ENCODE data around the gene ATXN10.

Gene ATXN10

DNA sequence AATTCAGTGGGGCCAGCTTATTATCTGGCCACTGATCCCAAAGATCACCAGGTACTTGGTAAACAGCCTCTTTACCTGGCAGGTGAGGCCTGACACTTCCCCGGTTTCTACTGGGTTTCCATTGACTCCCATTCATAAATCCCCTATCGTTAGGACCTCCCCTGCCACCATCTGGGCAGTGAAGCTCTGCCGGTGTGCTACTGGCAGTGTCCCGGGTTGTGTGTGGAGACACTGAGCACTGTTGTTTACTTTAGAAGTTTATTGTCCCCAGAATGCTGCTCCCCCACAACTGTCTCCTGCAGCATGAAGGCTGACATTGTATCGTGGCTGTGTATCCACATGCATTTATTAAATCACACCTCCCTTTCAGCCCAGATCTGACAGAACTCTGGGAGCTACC lies 162.6 kb downstream of the ATXN10 start:
- 0 out of 2 replicates have a peak, but pooled peaks cover 2% of the 10 kb centered on the region for H3K9me3 ChIP-seq (ENCODE audit: insufficient read depth, low read depth, low read length)
- H3K4me2 ChIP-seq (ENCODE audit: low read depth, low read length, poor library complexity, severe bottlenecking), result no peak overlapping the region
- H3K9me2 ChIP-seq (replicated peaks; ENCODE audit: low read depth, low read length), result no peaks in the 10 kb centered on the region
- H3F3A ChIP-seq (ENCODE audit: low read depth), result no peaks in the 10 kb centered on the region
- no peak overlapping the region for H3K9ac ChIP-seq (ENCODE audit: low read depth, low read length, poor library complexity, severe bottlenecking)
- no peak overlapping the region for H3K4me3 ChIP-seq (ENCODE audit: low read length, poor library complexity, severe bottlenecking)
- no peaks in the 10 kb centered on the region for H3K79me2 ChIP-seq (ENCODE audit: insufficient read depth, low read length)
- H3K4me1 ChIP-seq (ENCODE audit: insufficient read depth, low read length, poor library complexity, severe bottlenecking), result peaks cover 6% of the 10 kb centered on the region
- no peaks in the 10 kb centered on the region for H4K20me1 ChIP-seq (ENCODE audit: insufficient read depth, low read length, poor library complexity, severe bottlenecking)
- H3K27me3 ChIP-seq (ENCODE audit: insufficient read depth, low read length, poor library complexity, severe bottlenecking), result no peaks in the 10 kb centered on the region
- H3K36me3 ChIP-seq (ENCODE audit: insufficient read depth, low read length), result peaks cover 4% of the 10 kb centered on the region; the same call in 1 of the 2 replicates
- no peak overlapping the region for H2AFZ ChIP-seq (ENCODE audit: low read length)
- TF ChIP-seq, protein P1, sequence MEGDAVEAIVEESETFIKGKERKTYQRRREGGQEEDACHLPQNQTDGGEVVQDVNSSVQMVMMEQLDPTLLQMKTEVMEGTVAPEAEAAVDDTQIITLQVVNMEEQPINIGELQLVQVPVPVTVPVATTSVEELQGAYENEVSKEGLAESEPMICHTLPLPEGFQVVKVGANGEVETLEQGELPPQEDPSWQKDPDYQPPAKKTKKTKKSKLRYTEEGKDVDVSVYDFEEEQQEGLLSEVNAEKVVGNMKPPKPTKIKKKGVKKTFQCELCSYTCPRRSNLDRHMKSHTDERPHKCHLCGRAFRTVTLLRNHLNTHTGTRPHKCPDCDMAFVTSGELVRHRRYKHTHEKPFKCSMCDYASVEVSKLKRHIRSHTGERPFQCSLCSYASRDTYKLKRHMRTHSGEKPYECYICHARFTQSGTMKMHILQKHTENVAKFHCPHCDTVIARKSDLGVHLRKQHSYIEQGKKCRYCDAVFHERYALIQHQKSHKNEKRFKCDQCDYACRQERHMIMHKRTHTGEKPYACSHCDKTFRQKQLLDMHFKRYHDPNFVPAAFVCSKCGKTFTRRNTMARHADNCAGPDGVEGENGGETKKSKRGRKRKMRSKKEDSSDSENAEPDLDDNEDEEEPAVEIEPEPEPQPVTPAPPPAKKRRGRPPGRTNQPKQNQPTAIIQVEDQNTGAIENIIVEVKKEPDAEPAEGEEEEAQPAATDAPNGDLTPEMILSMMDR (conservative IDR thresholded peaks at IDR 0.05; ENCODE audit: low read length), result no peak
- no peak for TF ChIP-seq EZH2phosphoT487 (IDR thresholded peaks at IDR 0.05; ENCODE audit: borderline replicate concordance)

DNA sequence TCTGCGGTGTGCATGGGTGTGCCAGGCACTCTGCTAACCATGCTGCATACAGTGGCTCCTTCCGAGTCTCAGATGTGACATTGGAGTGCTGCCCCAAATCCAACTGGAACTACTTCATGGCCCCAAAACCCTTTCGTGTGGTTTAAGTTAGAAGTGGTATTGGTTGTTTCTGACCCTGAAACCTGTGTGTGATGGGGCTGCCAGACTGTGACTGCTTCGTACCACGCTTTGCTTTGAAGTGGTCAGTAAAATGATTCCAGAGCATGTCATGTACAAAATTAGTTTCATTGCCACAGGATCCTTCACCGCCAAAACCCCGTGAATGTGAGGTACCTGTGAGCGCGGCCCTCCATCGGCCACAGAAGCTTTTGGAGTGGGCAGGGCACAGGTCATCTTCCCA lies 163.2 kb downstream of the ATXN10 start:
- Histone ChIP-seq H3K79me2 (ENCODE audit: insufficient read depth, low read length) (no peaks in the 10 kb centered on the region), H3K9me3 (ENCODE audit: insufficient read depth, low read depth, low read length) (no peaks in the 10 kb centered on the region), H3K4me2 (ENCODE audit: low read depth, low read length, poor library complexity, severe bottlenecking) (no peak overlapping the region), H3K27me3 (ENCODE audit: insufficient read depth, low read length, poor library complexity, severe bottlenecking) (no peaks in the 10 kb centered on the region), H3K9me2 (replicated peaks; ENCODE audit: low read depth, low read length) (no peaks in the 10 kb centered on the region), H4K20me1 (ENCODE audit: insufficient read depth, low read length, poor library complexity, severe bottlenecking) (no peaks in the 10 kb centered on the region), H3K9ac (ENCODE audit: low read depth, low read length, poor library complexity, severe bottlenecking) (no peak overlapping the region), H3K4me3 (ENCODE audit: low read length, poor library complexity, severe bottlenecking) (no peak overlapping the region), H3K4me1 (ENCODE audit: insufficient read depth, low read length, poor library complexity, severe bottlenecking) (peaks cover 6% of the 10 kb centered on the region), H3F3A (ENCODE audit: low read depth) (no peaks in the 10 kb centered on the region), H2AFZ (ENCODE audit: low read length) (no peak overlapping the region), H3K36me3 (ENCODE audit: insufficient read depth, low read length) (peaks cover 4% of the 10 kb centered on the region; the same call in 1 of the 2 replicates)
- TF ChIP-seq, protein P1 (conservative IDR thresholded peaks at IDR 0.05; ENCODE audit: low read length), result no peak
- no peak for TF ChIP-seq EZH2phosphoT487 (IDR thresholded peaks at IDR 0.05; ENCODE audit: borderline replicate concordance)

DNA sequence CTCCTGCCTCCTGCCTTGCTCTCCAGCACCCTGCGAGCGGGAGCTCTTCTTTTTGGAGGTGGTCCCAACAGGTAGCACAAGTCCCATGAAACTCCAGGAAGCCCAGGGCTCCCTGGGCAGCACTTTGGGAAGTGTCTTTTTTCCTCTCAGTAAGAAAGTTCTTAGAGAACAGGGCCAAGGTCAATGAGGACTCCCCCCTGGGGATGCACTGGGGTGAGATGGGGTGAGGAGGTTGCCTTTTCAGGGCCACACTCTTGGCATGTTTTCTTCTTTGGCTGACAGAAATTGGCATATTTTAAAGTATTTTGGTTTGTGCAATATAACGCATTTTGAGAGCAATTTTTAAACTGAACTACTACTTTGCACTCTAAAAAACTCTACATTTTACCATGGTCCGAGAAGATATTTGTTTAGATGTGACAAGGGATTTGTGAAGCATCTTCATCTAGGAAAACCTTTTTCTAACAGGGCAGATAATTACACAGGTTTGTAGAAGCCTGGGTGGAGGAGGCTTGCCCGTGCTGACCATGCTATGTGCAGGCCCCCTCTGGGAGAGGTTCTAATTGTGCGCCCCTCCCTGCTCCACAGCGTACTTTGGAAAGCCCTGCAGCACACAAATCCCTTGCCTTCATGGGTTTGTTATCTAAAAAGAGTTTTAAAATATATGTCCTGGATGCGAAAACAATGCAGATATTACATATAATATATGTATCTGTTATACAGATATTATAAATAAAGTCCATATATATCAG lies 165.0 kb downstream of the ATXN10 start:
- H3K4me1 ChIP-seq (ENCODE audit: insufficient read depth, low read length, poor library complexity, severe bottlenecking), result peaks cover 6% of the 10 kb centered on the region
- H3K9me3 ChIP-seq (ENCODE audit: insufficient read depth, low read depth, low read length), result no peaks in the 10 kb centered on the region
- H3K9me2 ChIP-seq (replicated peaks; ENCODE audit: low read depth, low read length), result no peaks in the 10 kb centered on the region
- H3K9ac ChIP-seq (ENCODE audit: low read depth, low read length, poor library complexity, severe bottlenecking), result no peak overlapping the region
- peaks cover 5% of the 10 kb centered on the region; the same call in 1 of the 2 replicates for H3K36me3 ChIP-seq (ENCODE audit: insufficient read depth, low read length)
- no peak overlapping the region for H3K4me3 ChIP-seq (ENCODE audit: low read length, poor library complexity, severe bottlenecking)
- H3F3A ChIP-seq (ENCODE audit: low read depth), result no peaks in the 10 kb centered on the region
- no peaks in the 10 kb centered on the region for H3K27me3 ChIP-seq (ENCODE audit: insufficient read depth, low read length, poor library complexity, severe bottlenecking)
- H3K4me2 ChIP-seq (ENCODE audit: low read depth, low read length, poor library complexity, severe bottlenecking), result no peak overlapping the region
- no peak for TF ChIP-seq EZH2phosphoT487 (IDR thresholded peaks at IDR 0.05; ENCODE audit: borderline replicate concordance)
- TF ChIP-seq, protein P1 (conservative IDR thresholded peaks at IDR 0.05; ENCODE audit: low read length), result no peak
- no peaks in the 10 kb centered on the region for H3K79me2 ChIP-seq (ENCODE audit: insufficient read depth, low read length)
- H4K20me1 ChIP-seq (ENCODE audit: insufficient read depth, low read length, poor library complexity, severe bottlenecking), result no peaks in the 10 kb centered on the region
- H2AFZ ChIP-seq (ENCODE audit: low read length), result no peak overlapping the region
